HL-60 (cell line): Measurements from ENCODE around the gene PDGFD.

Experiments
- DNase-seq, 2 experiments: peaks; one replicate each; pipeline ENCODE4 v3.0.0-alpha.2; 2010 to 2020; ENCODE audit warnings: low read depth in 1 of 2, low spot score in 1 of 2
- H3K27ac ChIP-seq: fragments of 250-450 bp; sonication (Bioruptor Pico); replicated peaks from 2 replicates; pipeline ENCODE4 v1.5.1; 2020; ENCODE audit warnings: mild to moderate bottlenecking, moderate library complexity
- H3K27me3 ChIP-seq: fragments of 250-450 bp; sonication (Bioruptor Pico); 2 replicates; pipeline ENCODE4 v1.5.1; 2021; ENCODE audit warnings: mild to moderate bottlenecking, moderate library complexity; ENCODE audit not compliant: insufficient read depth, poor library complexity, severe bottlenecking
- H3K4me3 ChIP-seq: replicated peaks from 2 replicates; pipeline ENCODE4 v1.5.1; 2011; ENCODE audit warnings: mild to moderate bottlenecking, control low read depth, low read length; ENCODE audit not compliant: insufficient read depth
- CTCF ChIP-seq: IDR thresholded peaks from one replicate; pipeline ENCODE4 v1.5.1; 2011; ENCODE audit warnings: low read length, control low read depth, inconsistent platforms; ENCODE audit not compliant: insufficient read depth
- GABPA ChIP-seq: IDR thresholded peaks from 2 replicates; pipeline ENCODE4 v1.6.1; 2012; ENCODE audit warnings: low read depth
- POLR2AphosphoS5 ChIP-seq: IDR thresholded peaks from 2 replicates; pipeline ENCODE4 v1.6.1; 2012; ENCODE audit warnings: low read depth
- REST ChIP-seq: IDR thresholded peaks from 2 replicates; pipeline ENCODE4 v1.6.1; 2012; ENCODE audit warnings: low read depth; ENCODE audit not compliant: insufficient replicate concordance
- SPI1 ChIP-seq: IDR thresholded peaks from 2 replicates; pipeline ENCODE4 v1.6.1; 2012; ENCODE audit warnings: low read depth, mild to moderate bottlenecking, borderline replicate concordance

PDGFD gene

GRCh38 chr11:103928040-103928801 lies 235.7 kb downstream of the PDGFD start:
- TF ChIP-seq POLR2AphosphoS5: no peak
- TF ChIP-seq CTCF: no peak
- no peak for TF ChIP-seq GABPA
- no peak for DNase-seq
- H3K4me3 ChIP-seq: no peak overlapping the region
- no peak overlapping the region for H3K27ac ChIP-seq
- no peaks in the 10 kb centered on the region for H3K27me3 ChIP-seq

GRCh38 chr11:103927535-103927934 lies 236.4 kb downstream of the PDGFD start:
- Histone ChIP-seq H3K27me3 (no peaks in the 10 kb centered on the region), H3K27ac (no peak overlapping the region), H3K4me3 (no peak overlapping the region)
- TF ChIP-seq SPI1: no peak
- TF ChIP-seq REST: no peak
- no peak for TF ChIP-seq GABPA
- peak; percentile 13 for TF ChIP-seq CTCF
- no peak for TF ChIP-seq POLR2AphosphoS5
- no peak for DNase-seq

- no peak for TF ChIP-seq REST
- no peak for TF ChIP-seq CTCF
- no peak for TF ChIP-seq SPI1
- no peak for TF ChIP-seq GABPA
- no peak for TF ChIP-seq POLR2AphosphoS5
- no peaks in the 10 kb centered on the region for H3K27me3 ChIP-seq
- DNase-seq: no peak
- H3K27ac ChIP-seq: no peak overlapping the region
- H3K4me3 ChIP-seq: no peak overlapping the region
Observed at GRCh38 chr11:103926990-103927389, 237.0 kb downstream of the PDGFD start.
